ENCODE measurements around the gene VTI1A.

GRCh38 chr10:112744181-112745096 is 297.4 kb downstream of the VTI1A start:
- no peak for TF ChIP-seq POLR2A (IDR thresholded peaks at IDR 0.05; ENCODE audit: extremely low read depth, insufficient read length)
- TF ChIP-seq CTCF (IDR thresholded peaks at IDR 0.05; ENCODE audit: low read depth, low read length) = no peak

Data from NB4 (cell line).